PC-3 (cell line): ENCODE data around the gene ID4. TPM values are rescaled to one million over a fixed set of nuclear protein-coding genes. Genes with fewer than 3 reads are reported as not detected.

Source experiments
- ATAC-seq: fragments of 200-7000 bp; cut with Tn5 transposase; 2 replicates; pipeline ENCODE4 v1.9.1; 2020; ENCODE audit warnings: mild to moderate bottlenecking, moderate library complexity
- BruUV-seq: library from RNA; stranded (reverse); fragments of 400-500 nt; replicated peaks from 2 replicates; lab custom pipeline; 2021; lab: Mats Ljungman, UMichigan
- CTCF ChIA-PET: fragments of 300-600 bp; sonication (Branson Sonifier 250); formaldehyde crosslinking; loops from one replicate; lab custom pipeline; 2022; ENCODE audit warnings: antibody characterized with exemption; lab: Charles Lee
- POLR2A ChIA-PET: fragments of 300-600 bp; sonication (Branson Sonifier 250); formaldehyde crosslinking; loops from one replicate; lab custom pipeline; 2022; ENCODE audit warnings: antibody characterized with exemption; ENCODE audit not compliant: unreplicated experiment; lab: Charles Lee
- DNase-seq: peaks from one replicate; pipeline ENCODE4 v3.0.0-alpha.2; 2015
- H2AFZ ChIP-seq: fragments of 300-600 bp; sonication (generic); 2 replicates; pipeline ENCODE4 v1.6.0; 2016; ENCODE audit warnings: antibody characterized with exemption, low read length
- H3F3A ChIP-seq: fragments of 300-600 bp; sonication (generic); one replicate; pipeline ENCODE4 v1.6.0; 2017; ENCODE audit warnings: antibody characterized with exemption, low read length, control low read depth, mild to moderate bottlenecking; ENCODE audit not compliant: unreplicated experiment
- H3K27ac ChIP-seq: fragments of 300-600 bp; sonication (generic); 2 replicates; pipeline ENCODE4 v1.5.1; 2016; ENCODE audit warnings: mild to moderate bottlenecking, low read length
- H3K27me3 ChIP-seq: fragments of 300-600 bp; sonication (generic); 2 replicates; pipeline ENCODE4 v1.6.1; 2016; ENCODE audit warnings: low read length, mixed read lengths
- H3K36me3 ChIP-seq: fragments of 300-600 bp; sonication (generic); 2 replicates; pipeline ENCODE4 v1.6.1; 2016; ENCODE audit warnings: low read depth, mixed run types, low read length, mixed read lengths
- H3K4me1 ChIP-seq: fragments of 300-600 bp; sonication (generic); 2 replicates; pipeline ENCODE4 v1.5.1; 2016; ENCODE audit warnings: low read length; ENCODE audit not compliant: insufficient read depth
- H3K4me2 ChIP-seq: fragments of 300-600 bp; sonication (generic); 2 replicates; pipeline ENCODE4 v1.6.0; 2016; ENCODE audit warnings: low read length
- H3K4me3 ChIP-seq: fragments of 300-600 bp; sonication (generic); 2 replicates; pipeline ENCODE4 v1.5.1; 2016; ENCODE audit warnings: mild to moderate bottlenecking, low read length, mixed read lengths
- H3K79me2 ChIP-seq: fragments of 300-600 bp; sonication (generic); 2 replicates; pipeline ENCODE4 v1.6.1; 2017; ENCODE audit warnings: low read length, mixed read lengths
- H3K9ac ChIP-seq: fragments of 300-600 bp; sonication (generic); 2 replicates; pipeline ENCODE4 v1.6.0; 2016; ENCODE audit warnings: mild to moderate bottlenecking, low read length
- H3K9me2 ChIP-seq: fragments of 300-600 bp; sonication (generic); replicated peaks from 2 replicates; pipeline ENCODE4 v1.6.1; 2016; ENCODE audit warnings: mixed run types, low read length, mixed read lengths
- H3K9me3 ChIP-seq: fragments of 300-600 bp; sonication (generic); 2 replicates; pipeline ENCODE4 v1.6.1; 2016; ENCODE audit warnings: low read length, mixed read lengths
- H4K20me1 ChIP-seq: fragments of 300-600 bp; sonication (generic); 2 replicates; pipeline ENCODE4 v1.6.1; 2016; ENCODE audit warnings: low read length, mixed read lengths
- EZH2 ChIP-seq: fragments of 300-600 bp; sonication (generic); IDR thresholded peaks from one replicate; pipeline ENCODE4 v1.6.1; 2017; ENCODE audit warnings: antibody characterized with exemption, mild to moderate bottlenecking, low read length; ENCODE audit not compliant: unreplicated experiment
- EZH2phosphoT487 ChIP-seq: fragments of 300-600 bp; sonication (generic); IDR thresholded peaks from 2 replicates; pipeline ENCODE4 v1.6.1; 2018; ENCODE audit warnings: mild to moderate bottlenecking, antibody characterized with exemption, low read length, borderline replicate concordance
- intact Hi-C: fragments of 100-400 bp; cut with micrococcal nuclease; formaldehyde crosslinking; loops from 2 replicates; pipeline ENCODE4 v1.9.0; 2023
- total RNA-seq: library from RNA; depleted of rRNA; stranded (reverse); fragments of >200 nt; gene quantifications from 2 replicates; pipeline ENCODE4 v1.2.3, GENCODE V29; 2014
- TF ChIP-seq, protein P1 (sequence below): fragments of 300-600 bp; sonication (generic); conservative IDR thresholded peaks from 2 replicates; pipeline ENCODE4 v1.5.1; 2017; ENCODE audit warnings: antibody characterized with exemption, low read depth, mild to moderate bottlenecking, low read length

ID4 gene
- total RNA-seq, 1 experiment from 2014 or later = 1.4 TPM

DNA sequence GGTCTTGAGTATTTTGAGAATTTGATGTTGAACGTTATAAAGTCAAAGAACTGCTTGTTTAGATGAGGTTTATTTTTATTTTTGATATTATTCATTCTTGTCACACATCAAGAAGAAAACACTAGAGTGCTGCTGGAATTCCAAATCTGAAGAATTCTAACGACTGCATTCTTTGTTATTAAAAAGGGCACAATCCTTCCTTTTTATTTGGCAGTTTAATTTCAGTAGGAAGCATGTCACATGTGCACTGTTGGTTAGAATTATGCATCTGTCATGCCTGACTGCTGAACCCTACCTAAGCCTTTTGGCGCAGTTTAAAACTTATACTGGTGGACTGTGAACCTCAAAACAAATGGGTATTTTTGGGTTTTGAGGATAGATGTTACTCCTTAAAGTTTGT, 4.0 kb downstream of the ID4 start:
- no TSS peak for BruUV-seq
- Histone ChIP-seq H2AFZ (no peak overlapping the region), H3K9ac (no peak overlapping the region), H3K4me2 (no peak overlapping the region), H3K36me3 (no peaks in the 10 kb centered on the region), H3K4me3 (no peak overlapping the region), H3K27me3 (peaks cover 7% of the 10 kb centered on the region), H4K20me1 (no peaks in the 10 kb centered on the region), H3K79me2 (no peaks in the 10 kb centered on the region), H3F3A (no peaks in the 10 kb centered on the region), H3K4me1 (no peaks in the 10 kb centered on the region), H3K27ac (no peak overlapping the region), H3K9me2 (no peaks in the 10 kb centered on the region), H3K9me3 (no peaks in the 10 kb centered on the region)
- CTCF ChIA-PET = no interaction called here
- POLR2A ChIA-PET = no interaction called here
- no peak for DNase-seq
- ATAC-seq = no peak
- TF ChIP-seq EZH2phosphoT487 (no peak), EZH2 (no peak)
- TF ChIP-seq, protein P1, sequence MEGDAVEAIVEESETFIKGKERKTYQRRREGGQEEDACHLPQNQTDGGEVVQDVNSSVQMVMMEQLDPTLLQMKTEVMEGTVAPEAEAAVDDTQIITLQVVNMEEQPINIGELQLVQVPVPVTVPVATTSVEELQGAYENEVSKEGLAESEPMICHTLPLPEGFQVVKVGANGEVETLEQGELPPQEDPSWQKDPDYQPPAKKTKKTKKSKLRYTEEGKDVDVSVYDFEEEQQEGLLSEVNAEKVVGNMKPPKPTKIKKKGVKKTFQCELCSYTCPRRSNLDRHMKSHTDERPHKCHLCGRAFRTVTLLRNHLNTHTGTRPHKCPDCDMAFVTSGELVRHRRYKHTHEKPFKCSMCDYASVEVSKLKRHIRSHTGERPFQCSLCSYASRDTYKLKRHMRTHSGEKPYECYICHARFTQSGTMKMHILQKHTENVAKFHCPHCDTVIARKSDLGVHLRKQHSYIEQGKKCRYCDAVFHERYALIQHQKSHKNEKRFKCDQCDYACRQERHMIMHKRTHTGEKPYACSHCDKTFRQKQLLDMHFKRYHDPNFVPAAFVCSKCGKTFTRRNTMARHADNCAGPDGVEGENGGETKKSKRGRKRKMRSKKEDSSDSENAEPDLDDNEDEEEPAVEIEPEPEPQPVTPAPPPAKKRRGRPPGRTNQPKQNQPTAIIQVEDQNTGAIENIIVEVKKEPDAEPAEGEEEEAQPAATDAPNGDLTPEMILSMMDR = no peak
- intact Hi-C loops = loop anchor here (10.0 kb wide), 1 partner anchor 286 kb away; no protein-coding TSS in a partner anchor

GRCh38 chr6:19842030-19842615, 5.0 kb downstream of the ID4 start:
- H2AFZ ChIP-seq = no peak overlapping the region
- TF ChIP-seq EZH2 (no peak), EZH2phosphoT487 (no peak)
- TF ChIP-seq, protein P1 = no peak
- no peak overlapping the region for H3K4me2 ChIP-seq
- no peaks in the 10 kb centered on the region for H3K9me2 ChIP-seq
- no peak overlapping the region for H3K9ac ChIP-seq
- H3K27ac ChIP-seq = no peak overlapping the region
- H3K4me3 ChIP-seq = no peak overlapping the region
- CTCF ChIA-PET = no interaction called here
- DNase-seq (no peak), ATAC-seq (no peak)
- intact Hi-C loops = loop anchor here (10.0 kb wide), 1 partner anchor 287 kb away; no protein-coding TSS in a partner anchor
- H3K36me3 ChIP-seq = no peaks in the 10 kb centered on the region
- peaks cover 7% of the 10 kb centered on the region for H3K27me3 ChIP-seq
- POLR2A ChIA-PET = no interaction called here
- H3F3A ChIP-seq = no peaks in the 10 kb centered on the region
- no peaks in the 10 kb centered on the region for H4K20me1 ChIP-seq
- H3K4me1 ChIP-seq = no peaks in the 10 kb centered on the region
- BruUV-seq = no TSS peak
- H3K9me3 ChIP-seq = no peaks in the 10 kb centered on the region
- H3K79me2 ChIP-seq = no peaks in the 10 kb centered on the region

DNA sequence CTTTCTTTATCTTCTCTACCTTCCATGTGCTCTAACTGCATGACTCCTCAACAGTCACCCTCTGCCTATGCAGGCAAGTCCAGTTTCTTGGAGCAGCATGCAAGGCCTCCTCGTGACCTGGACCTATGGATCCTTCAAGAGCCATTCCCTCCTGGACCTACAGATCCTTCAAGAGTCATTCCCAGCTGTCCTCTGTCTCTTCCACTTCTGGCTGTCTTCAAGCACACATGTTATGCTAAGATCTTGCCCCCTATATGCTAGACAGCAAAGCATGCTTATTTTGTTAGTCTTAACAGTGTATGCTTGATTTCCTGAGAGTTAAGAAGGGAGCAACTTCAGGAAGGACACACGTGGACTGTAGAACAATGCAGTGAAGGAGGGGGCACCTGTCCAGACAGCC, 7.5 kb downstream of the ID4 start:
- H3K4me1 ChIP-seq = no peaks in the 10 kb centered on the region

More for the DNA sequence above, 7.5 kb downstream of the ID4 start:
- H3K9ac ChIP-seq = no peak overlapping the region
- H3K36me3 ChIP-seq = no peaks in the 10 kb centered on the region
- ChIA-PET CTCF (no interaction called here), POLR2A (no interaction called here)
- no peaks in the 10 kb centered on the region for H3K79me2 ChIP-seq
- intact Hi-C loops = loop anchor here (10.0 kb wide), 1 partner anchor 290 kb away; no protein-coding TSS in a partner anchor
- no peaks in the 10 kb centered on the region for H3K9me3 ChIP-seq
- H2AFZ ChIP-seq = no peak overlapping the region
- no peaks in the 10 kb centered on the region for H3F3A ChIP-seq
- no peak overlapping the region for H3K27ac ChIP-seq
- BruUV-seq = no TSS peak
- no peaks in the 10 kb centered on the region for H4K20me1 ChIP-seq
- TF ChIP-seq EZH2phosphoT487 (no peak), EZH2 (no peak)
- TF ChIP-seq, protein P1 = no peak
- H3K27me3 ChIP-seq = no peaks in the 10 kb centered on the region
- H3K4me3 ChIP-seq = no peak overlapping the region
- no peak for ATAC-seq
- no peaks in the 10 kb centered on the region for H3K9me2 ChIP-seq
- H3K4me2 ChIP-seq = no peak overlapping the region
- no peak for DNase-seq
